NCI-H1105 treated with DMSO at 0.1 percent for 48 hours (cell line): ENCODE results near the gene RPGR.

Experiments
- DNase-seq: peaks from one replicate; lab custom pipeline; 2025; lab: John Stamatoyannopoulos, UW

The RPGR gene

DNA sequence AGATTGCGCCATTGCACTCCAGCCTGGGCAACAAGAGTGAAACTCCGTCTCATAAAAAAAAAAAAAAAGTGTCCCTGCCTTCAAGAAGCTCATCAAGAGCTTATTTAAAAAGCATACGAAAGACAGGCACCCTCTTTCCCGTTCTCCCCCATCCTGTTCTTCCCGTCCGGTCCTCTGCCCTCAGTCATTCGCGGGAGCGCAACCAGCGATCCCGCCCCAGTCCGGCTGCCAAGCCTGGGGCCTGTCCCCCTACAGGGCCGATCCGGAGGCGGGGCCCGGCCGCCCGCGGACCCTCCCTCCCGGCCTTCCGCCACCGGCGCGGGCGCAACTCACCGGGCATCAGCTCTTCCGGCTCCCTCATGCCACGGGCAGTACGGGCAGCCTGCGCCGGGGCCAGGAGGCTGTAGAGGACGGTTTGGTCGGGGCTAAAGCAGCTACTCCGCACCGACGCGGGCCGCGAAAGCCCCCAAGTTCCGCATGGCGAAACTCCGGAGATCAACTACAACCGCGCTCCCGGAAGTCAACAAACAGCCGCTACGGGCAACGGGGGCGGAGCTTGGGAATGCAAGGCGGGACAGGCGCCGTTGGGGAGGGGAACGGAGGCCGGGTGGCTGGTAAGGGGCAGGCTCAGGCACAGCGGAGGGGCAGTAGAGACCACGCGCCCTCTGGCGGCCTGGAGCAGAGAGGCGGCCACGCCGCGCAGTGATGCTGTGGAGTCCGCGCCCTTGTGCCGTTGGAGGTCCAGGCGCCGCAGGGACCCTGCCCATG lies at the start of gene RPGR:
RPGR (minus strand) TSS at position 503 of the 768 bp plus-strand sequence; CDS start at position 361, 142 bp downstream.
- peak; percentile 88 for DNase-seq

DNA sequence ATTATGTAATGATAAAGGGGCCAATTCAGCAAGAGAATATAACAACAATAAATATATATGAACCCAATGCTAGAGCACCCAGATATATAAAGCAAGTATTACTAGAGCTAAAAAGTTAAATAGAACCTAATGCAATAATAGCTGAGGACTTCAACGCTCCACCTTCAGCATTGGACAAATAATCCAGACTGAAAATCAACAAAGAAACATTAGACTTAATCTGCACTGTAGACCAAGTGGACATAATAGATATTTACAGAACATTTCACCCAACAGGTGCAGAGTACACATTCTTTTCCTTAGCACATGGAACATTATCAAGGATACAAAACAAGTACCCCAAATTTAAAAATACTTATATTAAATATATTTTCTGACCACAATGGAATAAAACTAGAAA lies 49.4 kb upstream of the RPGR start:
- DNase-seq: no peak

DNA sequence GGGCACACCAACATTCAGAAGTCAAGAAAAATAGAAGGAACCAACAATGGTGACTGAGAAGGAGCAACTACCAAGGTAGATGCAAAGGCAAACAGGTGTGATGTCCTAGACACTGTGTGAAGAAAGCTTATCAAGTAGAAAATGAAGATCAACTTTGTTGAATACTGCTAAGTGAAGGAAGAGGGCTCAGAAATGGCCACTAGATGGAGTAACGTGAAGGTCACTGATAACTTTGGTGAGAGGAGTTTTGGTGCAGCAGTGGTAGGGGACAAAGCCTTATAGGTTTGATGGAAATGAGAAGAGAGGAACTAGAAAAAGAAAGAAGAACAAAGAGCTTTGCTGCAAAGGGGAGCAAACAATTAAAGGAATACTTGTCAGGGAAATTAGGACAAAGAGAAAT lies 48.6 kb upstream of the RPGR start:
- no peak for DNase-seq

DNA sequence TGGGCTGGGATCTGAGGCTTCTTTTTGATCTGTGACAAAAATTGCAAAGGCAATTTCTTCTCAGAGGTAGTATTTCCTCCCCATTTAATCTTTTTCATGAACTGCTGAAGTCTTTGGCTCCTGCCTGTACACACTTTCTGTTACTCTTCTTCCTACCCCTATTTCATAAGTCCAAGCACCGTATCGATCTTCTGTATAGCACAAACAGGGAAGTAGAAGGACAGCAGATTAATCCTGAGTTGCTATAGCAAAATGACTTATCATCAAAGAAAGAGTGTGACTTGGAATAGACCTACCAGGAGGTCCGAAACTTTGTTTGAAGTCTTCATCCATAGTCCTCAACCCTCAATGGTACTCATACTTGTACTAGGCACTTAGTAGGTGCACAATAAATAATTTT lies 47.1 kb upstream of the RPGR start:
- no peak for DNase-seq

DNA sequence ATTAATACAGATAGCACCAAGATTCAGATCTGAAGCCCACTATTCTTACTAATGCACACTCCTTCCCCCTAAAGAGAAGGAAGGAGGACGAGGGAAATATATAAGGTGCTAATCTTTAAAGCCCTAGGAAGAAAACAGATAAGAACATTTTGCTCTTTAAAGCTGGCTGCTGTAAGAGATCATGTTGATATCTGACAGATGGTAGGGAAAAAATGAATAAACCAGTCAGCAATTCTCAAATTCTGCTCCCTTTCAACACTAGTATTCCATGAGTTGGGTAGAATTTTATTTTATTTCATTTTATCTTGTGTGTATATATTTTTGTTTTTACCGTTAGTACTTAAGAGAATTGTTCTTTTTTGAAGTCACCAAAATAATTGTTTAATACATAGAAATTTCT lies 44.3 kb upstream of the RPGR start:
- peak; percentile 4 for DNase-seq

DNA sequence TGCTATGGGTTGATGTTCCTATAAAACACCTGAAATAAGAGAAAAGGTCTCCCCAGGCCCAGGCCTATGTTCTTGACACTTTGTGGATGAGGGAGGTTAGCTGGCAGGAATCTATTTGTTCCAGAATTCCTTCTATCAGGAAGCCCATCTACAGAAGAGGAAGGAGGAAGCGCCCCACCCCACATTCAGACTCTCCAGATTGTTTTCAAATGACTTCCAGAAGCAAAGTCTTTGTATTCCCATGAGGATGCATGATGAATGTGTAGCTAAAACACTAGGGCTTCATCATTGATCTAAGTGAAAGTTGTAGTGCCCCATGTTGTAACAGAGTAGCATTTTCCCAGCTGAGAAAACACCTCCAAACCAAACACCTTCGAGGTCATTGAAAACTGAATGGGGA lies 41.5 kb upstream of the RPGR start:
- no peak for DNase-seq

DNA sequence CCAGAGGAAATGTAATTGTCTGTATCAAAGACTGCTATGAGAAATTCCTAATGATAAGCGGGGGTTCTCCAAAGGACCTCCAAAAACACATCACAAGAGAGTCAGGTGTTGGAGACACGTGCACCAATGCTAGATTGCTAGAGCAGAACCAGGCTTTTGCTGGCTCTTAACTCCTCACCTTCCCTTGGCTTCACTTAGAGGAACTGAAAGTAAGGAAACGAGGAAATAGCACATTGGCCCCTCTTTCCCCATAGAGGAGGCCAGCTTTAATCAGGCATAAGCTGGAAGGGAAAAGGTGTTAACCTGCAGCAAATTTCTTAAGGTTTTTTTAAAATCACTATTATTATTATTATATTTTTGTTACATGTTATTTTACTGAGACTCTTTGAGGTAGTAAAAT lies 38.6 kb upstream of the RPGR start:
- no peak for DNase-seq

- DNase-seq: no peak
Measured at GRCh38 chrX:38363046-38363445, 35.7 kb upstream of the RPGR start.

- DNase-seq: no peak
Measured at GRCh38 chrX:38357747-38358673, 30.7 kb upstream of the RPGR start.

- no peak for DNase-seq
Measured at GRCh38 chrX:38356401-38356800, 29.1 kb upstream of the RPGR start.

DNA sequence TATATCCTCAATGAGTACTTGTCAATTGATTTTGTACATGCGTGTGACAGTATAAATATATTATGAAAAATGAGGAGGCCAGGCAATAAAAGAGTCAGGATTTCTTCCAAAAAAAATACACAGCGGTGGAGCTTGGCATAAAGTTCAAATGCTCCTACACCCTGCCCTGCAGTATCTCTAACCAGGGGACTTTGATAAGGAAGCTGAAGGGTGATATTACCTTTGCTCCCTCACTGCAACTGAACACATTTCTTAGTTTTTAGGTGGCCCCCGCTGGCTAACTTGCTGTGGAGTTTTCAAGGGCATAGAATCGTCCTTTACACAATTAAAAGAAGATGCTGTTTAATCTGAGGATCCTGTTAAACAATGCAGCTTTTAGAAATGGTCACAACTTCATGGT lies 25.1 kb upstream of the RPGR start, which contains the start of gene OTC:
OTC (plus strand) TSS at position 243 of the 400 bp plus-strand sequence; CDS start at position 336, 93 bp downstream.
- no peak for DNase-seq

GRCh38 chrX:38351346-38351745 lies 24.0 kb upstream of the RPGR start:
- no peak for DNase-seq

GRCh38 chrX:38347136-38347535 lies 19.8 kb upstream of the RPGR start:
- no peak for DNase-seq

GRCh38 chrX:38346150-38346549 lies 18.8 kb upstream of the RPGR start:
- no peak for DNase-seq

DNA sequence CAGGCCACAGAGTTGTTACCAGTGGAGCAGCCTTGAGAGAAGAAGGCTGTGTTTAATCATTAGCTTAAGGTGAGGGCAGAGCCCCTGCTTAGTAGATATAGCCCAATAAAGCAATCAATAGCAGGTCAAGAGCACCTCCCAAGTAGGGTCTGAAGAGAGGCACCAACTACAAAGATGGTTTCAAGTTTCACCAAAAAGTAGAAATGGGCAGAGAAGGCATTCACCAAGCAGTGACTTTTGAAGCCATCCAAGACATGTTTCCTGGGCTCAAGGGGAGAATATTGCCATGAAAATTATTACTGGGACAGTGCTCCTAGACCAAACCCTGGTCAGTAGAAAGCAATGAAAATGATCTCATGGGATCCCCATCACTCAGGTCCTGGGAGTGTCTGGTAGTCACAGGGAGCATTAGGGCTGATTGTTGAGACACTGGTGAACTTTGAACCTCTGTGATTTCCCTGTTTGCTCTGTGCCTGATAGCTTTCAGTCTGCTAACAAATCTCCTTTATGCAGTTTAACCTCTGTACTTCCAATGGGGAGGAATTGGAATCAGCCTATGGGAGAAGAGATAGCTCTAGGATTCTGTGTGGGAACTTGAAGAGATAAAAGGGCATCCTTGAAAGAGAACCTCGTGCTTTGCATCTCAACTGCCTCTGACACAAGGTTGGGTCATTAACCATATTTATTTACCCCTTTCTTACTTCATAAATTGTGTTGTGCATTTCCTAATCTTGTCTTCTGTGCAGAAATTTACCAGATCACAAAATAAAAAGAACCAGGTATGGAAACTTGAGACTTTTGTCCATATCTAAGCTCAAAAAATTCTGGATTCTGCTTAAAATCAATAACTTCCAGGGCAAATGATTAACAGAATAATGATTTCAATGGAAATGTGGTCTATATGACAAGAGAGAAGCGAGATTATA lies 15.8 kb upstream of the RPGR start:
- DNase-seq: no peak

GRCh38 chrX:38341442-38341841 lies 14.1 kb upstream of the RPGR start:
- DNase-seq: peak; percentile 34

DNA sequence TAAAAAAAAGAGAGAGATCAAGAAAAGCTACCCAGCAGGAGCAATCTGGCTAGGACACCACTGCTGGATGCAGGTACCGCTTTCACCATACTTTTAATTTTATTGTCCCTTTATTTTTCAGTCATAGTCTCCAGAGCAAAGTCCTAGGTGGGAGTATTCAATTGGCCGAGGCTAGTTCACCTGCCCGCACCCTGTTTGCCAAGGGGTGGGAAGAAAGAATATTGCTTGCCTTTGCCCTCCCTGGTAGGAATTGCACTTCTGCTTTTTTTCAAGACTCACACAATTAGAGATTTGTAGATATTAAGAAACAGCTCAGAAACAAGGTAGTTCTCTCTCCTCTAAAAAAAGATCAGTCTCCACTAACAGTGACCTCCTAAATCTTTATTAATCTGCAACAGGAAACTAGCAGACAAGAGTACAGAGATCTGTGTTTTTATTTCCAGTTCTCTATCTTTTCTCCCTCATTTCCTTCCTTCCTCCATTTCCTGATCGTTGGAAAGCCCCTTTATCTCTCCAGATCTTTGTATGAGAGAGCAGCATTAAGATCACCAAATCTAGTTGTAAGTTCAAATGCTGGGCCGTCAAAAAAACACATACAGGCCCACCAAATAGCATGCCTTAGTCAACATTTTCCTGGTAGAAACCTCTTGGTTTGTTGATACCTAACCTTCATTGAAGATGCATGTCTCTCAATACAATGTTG lies 9.4 kb upstream of the RPGR start:
- DNase-seq: no peak

DNA sequence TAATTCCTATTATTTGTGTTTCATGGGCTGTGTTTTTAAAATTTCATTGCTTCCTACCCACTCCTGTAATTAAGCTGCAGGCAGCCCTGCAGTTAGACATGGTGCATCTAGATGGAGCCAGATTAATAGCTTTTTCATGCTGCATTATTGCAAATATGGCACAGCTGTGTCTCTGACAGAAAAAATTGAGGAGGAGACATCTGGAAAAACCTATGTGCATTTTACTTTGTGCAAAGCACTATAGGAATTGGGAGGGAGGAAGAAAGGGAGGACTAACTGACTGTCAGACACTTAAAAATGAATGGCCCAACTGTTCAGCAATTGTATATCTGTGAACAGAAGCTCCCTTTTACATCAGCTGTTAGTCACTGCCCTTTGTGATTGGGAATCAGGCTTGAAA lies 8.1 kb upstream of the RPGR start:
- peak; percentile 21 for DNase-seq

DNA sequence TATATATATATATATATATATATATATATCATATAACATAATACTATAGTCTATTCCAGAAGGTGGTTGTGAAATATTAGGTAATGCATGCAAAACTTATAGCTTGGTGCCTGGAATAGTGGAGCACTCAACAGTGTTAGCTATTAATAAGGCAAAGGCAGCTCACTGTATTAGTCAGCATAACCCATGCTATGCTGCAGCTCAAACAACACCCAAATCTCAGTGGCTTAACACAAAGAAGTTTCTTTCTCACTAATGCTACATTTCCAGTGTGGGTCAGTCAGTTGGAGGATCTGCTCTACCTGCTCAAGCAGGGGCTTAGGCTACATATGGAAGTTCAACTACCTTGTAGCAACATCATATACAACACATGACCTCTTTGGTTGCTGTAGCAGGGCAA lies 5.2 kb upstream of the RPGR start:
- no peak for DNase-seq

DNA sequence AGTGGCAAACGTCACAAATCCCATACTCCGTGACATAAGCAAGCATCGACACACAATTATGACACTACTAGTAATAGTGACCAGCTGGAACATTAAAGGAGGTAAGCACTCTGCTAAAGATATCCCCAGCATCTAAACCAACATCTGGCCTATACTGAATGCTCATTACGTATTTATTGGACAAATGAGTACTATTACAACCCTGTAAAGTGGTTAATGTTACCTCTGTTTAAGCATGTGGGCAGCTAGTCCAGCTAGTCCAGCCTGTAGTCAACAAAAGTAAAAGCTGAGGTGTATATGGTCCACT lies 419 bp upstream of the RPGR start:
- no peak for DNase-seq

DNA sequence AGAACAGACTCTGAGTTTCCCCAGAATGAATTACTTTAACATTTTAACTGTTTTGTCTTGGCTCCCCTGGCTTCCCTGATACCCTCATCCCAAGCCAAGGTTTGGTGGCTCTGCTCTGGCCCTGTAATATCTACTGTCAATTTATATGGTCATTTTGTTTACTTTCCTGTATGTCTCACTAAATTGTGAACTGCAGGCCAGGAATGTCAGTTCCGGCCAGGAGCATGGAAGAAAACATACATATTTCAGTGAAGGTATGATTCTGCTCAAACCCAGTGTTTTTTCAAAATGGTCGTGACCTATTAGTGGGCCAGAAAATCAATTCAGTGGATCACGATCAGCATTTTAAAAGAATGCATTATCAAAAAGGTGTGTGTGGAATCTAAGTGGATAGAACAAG lies 1.2 kb downstream of the RPGR start:
- DNase-seq: no peak

DNA sequence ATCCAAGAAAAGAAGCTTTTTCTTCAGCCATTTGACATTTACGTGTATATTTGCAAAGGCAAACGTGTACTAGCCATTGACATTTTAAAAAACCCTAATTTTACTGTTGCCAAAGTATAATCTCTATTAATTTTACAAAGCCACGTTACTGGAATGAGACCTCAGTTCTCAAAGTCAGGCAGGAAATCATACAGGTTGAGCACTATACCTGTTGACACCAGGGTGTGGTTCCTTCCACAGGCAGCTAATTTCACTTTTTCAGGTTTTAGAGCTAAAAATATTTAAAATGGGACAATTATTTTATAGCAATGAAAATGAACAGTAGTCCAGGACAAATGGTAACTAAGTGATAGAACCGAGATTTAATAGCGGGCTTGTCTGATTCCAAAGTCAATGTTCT lies 6.5 kb downstream of the RPGR start:
- no peak for DNase-seq
